HEK293 (cell line): ENCODE data around the gene RACK1.

Source experiments
- BCL11B ChIP-seq: fragments of 450-650 bp; formaldehyde crosslinking; IDR thresholded peaks from 2 replicates; pipeline ENCODE4 v1.5.1; 2016; ENCODE audit warnings: low read depth, missing biosample characterization, missing genetic modification characterization
- GLI4 ChIP-seq: fragments of 450-650 bp; formaldehyde crosslinking; IDR thresholded peaks from 2 replicates; pipeline ENCODE4 v1.5.1; 2016; ENCODE audit warnings: missing biosample characterization, missing genetic modification characterization
- KLF1 ChIP-seq: fragments of 450-650 bp; formaldehyde crosslinking; IDR thresholded peaks from 2 replicates; pipeline ENCODE4 v1.5.1; 2016; ENCODE audit warnings: missing biosample characterization, missing genetic modification characterization
- KLF9 ChIP-seq: fragments of 450-650 bp; formaldehyde crosslinking; IDR thresholded peaks from 2 replicates; pipeline ENCODE4 v1.5.1; 2016; ENCODE audit warnings: missing biosample characterization, missing genetic modification characterization, low read depth
- PRDM10 ChIP-seq: fragments of 450-650 bp; formaldehyde crosslinking; IDR thresholded peaks from 2 replicates; pipeline ENCODE4 v1.5.1; 2016; ENCODE audit warnings: missing biosample characterization, missing genetic modification characterization
- SP7 ChIP-seq: fragments of 450-650 bp; formaldehyde crosslinking; IDR thresholded peaks from 2 replicates; pipeline ENCODE4 v1.5.1; 2016; ENCODE audit warnings: missing biosample characterization, missing genetic modification characterization
- TCF7L2 ChIP-seq: IDR thresholded peaks from 2 replicates; pipeline ENCODE4 v1.6.1; 2011; ENCODE audit warnings: low read depth, mild to moderate bottlenecking, inconsistent platforms, low read length, moderate library complexity, borderline replicate concordance
- WT1 ChIP-seq: fragments of 450-650 bp; formaldehyde crosslinking; IDR thresholded peaks from 2 replicates; pipeline ENCODE4 v1.5.1; 2016; ENCODE audit warnings: missing biosample characterization, missing genetic modification characterization
- YY2 ChIP-seq: fragments of 450-650 bp; formaldehyde crosslinking; IDR thresholded peaks from 2 replicates; pipeline ENCODE4 v1.5.1; 2016; ENCODE audit warnings: missing biosample characterization, missing genetic modification characterization
- ZBTB21 ChIP-seq: fragments of 450-650 bp; formaldehyde crosslinking; IDR thresholded peaks from 2 replicates; pipeline ENCODE4 v1.5.1; 2017; ENCODE audit warnings: missing biosample characterization, missing genetic modification characterization
- ZBTB44 ChIP-seq: fragments of 450-650 bp; IDR thresholded peaks from 2 replicates; pipeline ENCODE4 v1.5.1; 2018; ENCODE audit warnings: missing biosample characterization, mild to moderate bottlenecking, missing genetic modification characterization
- ZNF140 ChIP-seq: fragments of 450-650 bp; formaldehyde crosslinking; IDR thresholded peaks from 2 replicates; pipeline ENCODE4 v1.5.1; 2016; ENCODE audit warnings: missing biosample characterization, missing genetic modification characterization
- ZNF146 ChIP-seq: fragments of 450-650 bp; formaldehyde crosslinking; IDR thresholded peaks from 2 replicates; pipeline ENCODE4 v1.5.1; 2016; ENCODE audit warnings: missing biosample characterization, missing genetic modification characterization
- ZNF155 ChIP-seq: fragments of 450-650 bp; formaldehyde crosslinking; IDR thresholded peaks from 2 replicates; pipeline ENCODE4 v1.5.1; 2016; ENCODE audit warnings: missing biosample characterization, missing genetic modification characterization
- ZNF223 ChIP-seq: fragments of 450-650 bp; formaldehyde crosslinking; IDR thresholded peaks from 2 replicates; pipeline ENCODE4 v1.5.1; 2016; ENCODE audit warnings: missing biosample characterization, missing genetic modification characterization
- ZNF239 ChIP-seq: fragments of 450-650 bp; formaldehyde crosslinking; IDR thresholded peaks from 2 replicates; pipeline ENCODE4 v1.5.1; 2016; ENCODE audit warnings: missing biosample characterization, missing genetic modification characterization
- ZNF280D ChIP-seq: fragments of 450-650 bp; formaldehyde crosslinking; IDR thresholded peaks from 2 replicates; pipeline ENCODE4 v1.5.1; 2016; ENCODE audit warnings: missing biosample characterization, missing genetic modification characterization
- ZNF311 ChIP-seq: fragments of 450-650 bp; formaldehyde crosslinking; IDR thresholded peaks from 2 replicates; pipeline ENCODE4 v1.5.1; 2017; ENCODE audit warnings: missing biosample characterization, missing genetic modification characterization, borderline replicate concordance
- ZNF341 ChIP-seq: fragments of 450-650 bp; formaldehyde crosslinking; IDR thresholded peaks from 2 replicates; pipeline ENCODE4; 2016; ENCODE audit warnings: low read depth, missing biosample characterization, missing genetic modification characterization
- ZNF350 ChIP-seq: fragments of 450-650 bp; formaldehyde crosslinking; IDR thresholded peaks from 2 replicates; pipeline ENCODE4 v1.5.0; 2017; ENCODE audit warnings: missing biosample characterization, mild to moderate bottlenecking, missing genetic modification characterization
- ZNF391 ChIP-seq: fragments of 450-650 bp; formaldehyde crosslinking; IDR thresholded peaks from 2 replicates; pipeline ENCODE4 v1.5.1; 2016; ENCODE audit warnings: low read depth, missing biosample characterization, missing genetic modification characterization, borderline replicate concordance
- ZNF501 ChIP-seq: fragments of 450-650 bp; formaldehyde crosslinking; IDR thresholded peaks from 2 replicates; pipeline ENCODE4 v1.5.1; 2016; ENCODE audit warnings: missing biosample characterization, missing genetic modification characterization
- ZNF510 ChIP-seq: fragments of 450-650 bp; formaldehyde crosslinking; IDR thresholded peaks from 2 replicates; pipeline ENCODE4 v1.5.1; 2018; ENCODE audit warnings: mild to moderate bottlenecking, missing genetic modification characterization, missing biosample characterization; ENCODE audit not compliant: insufficient replicate concordance
- ZNF514 ChIP-seq: fragments of 450-650 bp; formaldehyde crosslinking; IDR thresholded peaks from 2 replicates; pipeline ENCODE4 v1.5.1; 2016; ENCODE audit warnings: missing biosample characterization, missing genetic modification characterization
- ZNF521 ChIP-seq: fragments of 450-650 bp; formaldehyde crosslinking; IDR thresholded peaks from 2 replicates; pipeline ENCODE4 v1.5.1; 2017; ENCODE audit warnings: missing biosample characterization, mild to moderate bottlenecking, missing genetic modification characterization
- ZNF580 ChIP-seq: fragments of 450-650 bp; formaldehyde crosslinking; IDR thresholded peaks from 2 replicates; pipeline ENCODE4 v1.5.1; 2016; ENCODE audit warnings: missing biosample characterization, missing genetic modification characterization
- ZNF596 ChIP-seq: fragments of 450-650 bp; IDR thresholded peaks from 2 replicates; pipeline ENCODE4 v1.5.0; 2018; ENCODE audit warnings: missing biosample characterization, mild to moderate bottlenecking, missing genetic modification characterization, moderate library complexity
- ZNF629 ChIP-seq: fragments of 450-650 bp; formaldehyde crosslinking; IDR thresholded peaks from 2 replicates; pipeline ENCODE4 v1.5.1; 2017; ENCODE audit warnings: missing biosample characterization, missing genetic modification characterization
- ZNF658 ChIP-seq: fragments of 450-650 bp; formaldehyde crosslinking; IDR thresholded peaks from 2 replicates; pipeline ENCODE4; 2016; ENCODE audit warnings: missing biosample characterization, missing genetic modification characterization
- ZSCAN23 ChIP-seq: fragments of 450-650 bp; formaldehyde crosslinking; IDR thresholded peaks from 2 replicates; pipeline ENCODE4 v1.5.1; 2016; ENCODE audit warnings: missing biosample characterization, missing genetic modification characterization
- ZSCAN4 ChIP-seq: fragments of 450-650 bp; formaldehyde crosslinking; IDR thresholded peaks from 2 replicates; pipeline ENCODE4 v1.5.1; 2017; ENCODE audit warnings: missing biosample characterization, missing genetic modification characterization

Gene RACK1

GRCh38 chr5:181260720-181261319, 17.1 kb upstream of the RACK1 start, which contains the start of gene TRIM52 (continued):
- 0 out of 2 replicates have a peak, but pooled peaks have one; percentile 16 for TF ChIP-seq ZNF280D
- no peak for TF ChIP-seq ZNF239 (tag by site-specific recombination)
- 0 out of 2 replicates have a peak, but pooled peaks have one; percentile 23 for TF ChIP-seq ZSCAN23 (tag by site-specific recombination)
- TF ChIP-seq ZNF391 = peak; percentile 86; the same call in 1 of the 2 replicates
- peak; percentile 90 for TF ChIP-seq ZNF629
- TF ChIP-seq ZNF501 (tag by site-specific recombination) = peak; percentile 86
- TF ChIP-seq GLI4 = no peak; the same call in 1 of the 2 replicates
- TF ChIP-seq ZBTB21 = peak; percentile 80
- TF ChIP-seq WT1 (tag by site-specific recombination) = peak; percentile 60; the same call in 1 of the 2 replicates
- TF ChIP-seq PRDM10 = 0 out of 2 replicates have a peak, but pooled peaks have one; percentile 16
- peak; percentile 88 for TF ChIP-seq ZBTB44 (tag by site-specific recombination)
- TF ChIP-seq YY2 (tag by site-specific recombination) = peak; percentile 66
- TF ChIP-seq ZNF350 (tag by site-specific recombination) = no peak
- no peak for TF ChIP-seq TCF7L2
- TF ChIP-seq ZNF140 (tag by site-specific recombination) = no peak
- TF ChIP-seq ZNF510 (tag by site-specific recombination) = peak; percentile 73
- peak; percentile 98 for TF ChIP-seq ZNF580 (tag by site-specific recombination)
- no peak for TF ChIP-seq ZNF311 (tag by site-specific recombination)
- TF ChIP-seq SP7 (tag by site-specific recombination) = peak; percentile 80
- TF ChIP-seq ZNF155 (tag by site-specific recombination) = no peak
- TF ChIP-seq BCL11B (tag by site-specific recombination) = no peak
- TF ChIP-seq ZNF341 (tag by site-specific recombination) = no peak; the same call in 1 of the 2 replicates
- no peak for TF ChIP-seq ZNF514 (tag by site-specific recombination)
- TF ChIP-seq ZNF658 (tag by site-specific recombination) = no peak
- peak; percentile 20; the same call in 1 of the 2 replicates for TF ChIP-seq KLF9 (tag by site-specific recombination)
- TF ChIP-seq ZSCAN4 = peak; percentile 86
- TF ChIP-seq KLF1 = peak; percentile 64
- TF ChIP-seq ZNF596 (tag by site-specific recombination) = no peak; the same call in 1 of the 2 replicates
- peak; percentile 8; the same call in 1 of the 2 replicates for TF ChIP-seq ZNF146 (tag by site-specific recombination)
- no peak for TF ChIP-seq ZNF223 (tag by site-specific recombination)
- TF ChIP-seq ZNF521 = no peak
